Measurements from ENCODE around the gene GSAP. TPM values are rescaled to one million over a fixed set of nuclear protein-coding genes. Genes with fewer than 3 reads are reported as not detected.

GSAP gene
- total and polyA plus RNA-seq, 2 donors (not counting 1 experiment from before 2014, with no cell fraction given): 140 to 207 TPM

DNA sequence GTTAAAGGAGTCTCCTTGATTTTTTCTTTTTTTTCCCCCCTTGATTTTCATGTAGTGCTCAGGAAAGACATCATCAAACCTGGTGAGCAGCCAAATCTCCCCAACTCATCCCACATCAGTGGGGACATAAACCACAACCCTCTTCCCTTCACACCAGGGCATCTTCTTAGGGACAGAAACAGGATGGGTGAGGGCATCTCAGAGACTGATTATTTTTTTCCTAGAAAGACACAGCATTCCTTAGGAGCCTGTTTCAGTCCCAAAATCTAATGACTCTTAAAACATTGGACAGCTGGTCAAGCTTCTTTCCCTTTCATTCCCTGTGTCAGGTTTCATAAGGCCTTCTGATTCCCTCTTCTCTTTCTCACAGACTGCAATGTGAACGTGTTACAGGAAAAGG is 31.5 kb upstream of the GSAP start:
- H3K4me1 Mint-ChIP-seq: peaks cover 3% of the 10 kb centered on the region
- no peak overlapping the region for H3K4me3 Mint-ChIP-seq
- H3K27ac Mint-ChIP-seq: no peak overlapping the region
- H4K20me1 ChIP-seq (ENCODE audit: control insufficient read depth, insufficient read depth, low read length, poor library complexity, severe bottlenecking): no peaks in the 10 kb centered on the region
- ChIA-PET CTCF (no interaction called here), POLR2A (no interaction called here)
- H3K9ac ChIP-seq (ENCODE audit: low read length): no peak overlapping the region
- H3K27me3 ChIP-seq (replicated peaks in 1 of 4; ENCODE audit: control extremely low read depth in 1 of 4, control insufficient read depth in 3 of 4, insufficient read depth in 4 of 4, low read length in 3 of 4): no peaks in the 10 kb centered on the region
- TF ChIP-seq CTCF (IDR thresholded peaks at IDR 0.05): no peak
- TF ChIP-seq EZH2 (IDR thresholded peaks at IDR 0.05; ENCODE audit: borderline replicate concordance, insufficient read depth, low read depth, low read length, poor library complexity, severe bottlenecking): no peak
- no peak overlapping the region for H3K27ac ChIP-seq (ENCODE audit: low read length in 2 of 2)
- no peaks in the 10 kb centered on the region for H3K79me2 ChIP-seq (ENCODE audit: control insufficient read depth, insufficient read depth, low read length)
- ATAC-seq (ENCODE audit: low read depth): no peak
- no peaks in the 10 kb centered on the region for H3K9me3 ChIP-seq (ENCODE audit: control extremely low read depth in 1 of 3, control insufficient read depth in 2 of 3, insufficient read depth in 1 of 3, low read length in 2 of 3)
- intact Hi-C loops (cut with micrococcal nuclease): no loop called here
- no peak overlapping the region for H3K4me3 ChIP-seq (ENCODE audit: control extremely low read depth in 1 of 5, extremely low read depth in 1 of 5, insufficient read depth in 1 of 5, low read depth in 2 of 5, low read length in 4 of 5)
- no peaks in the 10 kb centered on the region for H3K4me1 ChIP-seq (ENCODE audit: control insufficient read depth in 2 of 2, insufficient read depth in 2 of 2, low read length in 2 of 2)
- no peaks in the 10 kb centered on the region for H3K36me3 ChIP-seq (replicated peaks in 1 of 2; ENCODE audit: control extremely low read depth in 1 of 2, control insufficient read depth in 1 of 2, extremely low read depth in 1 of 2, insufficient read depth in 2 of 2, low read length in 1 of 2)
- no peak overlapping the region for H3K4me2 ChIP-seq (replicated peaks; ENCODE audit: low read depth, low read length, poor library complexity, severe bottlenecking)
- no peak for DNase-seq
- no peaks in the 10 kb centered on the region for H3K9me3 Mint-ChIP-seq (ENCODE audit: insufficient read depth)
- WGBS (ENCODE audit: insufficient coverage): no CpG with 5 or more reads among the region's 1 CpG
- H3K27me3 Mint-ChIP-seq: no peaks in the 10 kb centered on the region
- H2AFZ ChIP-seq (ENCODE audit: insufficient read depth, low read depth, low read length, poor library complexity, severe bottlenecking): no peak overlapping the region

DNA sequence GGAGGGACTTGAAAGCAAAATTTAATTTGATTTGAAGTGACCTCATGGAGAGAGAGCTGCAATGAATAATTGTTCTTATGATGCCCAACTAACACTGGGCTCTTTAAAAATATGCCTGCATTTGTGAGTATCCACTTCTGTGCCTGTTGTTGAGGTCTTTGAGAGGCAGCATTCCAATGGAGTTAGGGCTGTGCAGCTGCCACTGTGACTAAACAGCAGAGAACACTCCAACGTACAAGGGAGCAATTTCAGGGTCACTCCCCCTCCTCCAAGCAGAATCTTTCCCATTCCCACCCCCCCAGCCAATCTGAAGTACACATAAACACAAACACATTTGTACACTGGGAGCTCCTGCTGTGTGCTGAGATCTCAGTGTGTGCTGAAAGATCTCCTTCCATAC is 28.0 kb upstream of the GSAP start:
- TF ChIP-seq CTCF (IDR thresholded peaks at IDR 0.05) (no peak), EZH2 (IDR thresholded peaks at IDR 0.05; ENCODE audit: borderline replicate concordance, insufficient read depth, low read depth, low read length, poor library complexity, severe bottlenecking) (no peak)
- Mint-ChIP-seq H3K9me3 (ENCODE audit: insufficient read depth) (no peaks in the 10 kb centered on the region), H3K27ac (no peak overlapping the region), H3K4me1 (no peaks in the 10 kb centered on the region), H3K27me3 (no peaks in the 10 kb centered on the region), H3K4me3 (no peak overlapping the region)
- Histone ChIP-seq H3K27ac (ENCODE audit: low read length in 2 of 2) (no peak overlapping the region), H3K4me2 (replicated peaks; ENCODE audit: low read depth, low read length, poor library complexity, severe bottlenecking) (no peak overlapping the region), H3K4me3 (ENCODE audit: control extremely low read depth in 1 of 5, extremely low read depth in 1 of 5, insufficient read depth in 1 of 5, low read depth in 2 of 5, low read length in 4 of 5) (no peak overlapping the region), H3K4me1 (ENCODE audit: control insufficient read depth in 2 of 2, insufficient read depth in 2 of 2, low read length in 2 of 2) (no peaks in the 10 kb centered on the region), H3K79me2 (ENCODE audit: control insufficient read depth, insufficient read depth, low read length) (no peaks in the 10 kb centered on the region), H3K9me3 (ENCODE audit: control extremely low read depth in 1 of 3, control insufficient read depth in 2 of 3, insufficient read depth in 1 of 3, low read length in 2 of 3) (no peaks in the 10 kb centered on the region), H3K9ac (ENCODE audit: low read length) (no peak overlapping the region), H3K36me3 (replicated peaks in 1 of 2; ENCODE audit: control extremely low read depth in 1 of 2, control insufficient read depth in 1 of 2, extremely low read depth in 1 of 2, insufficient read depth in 2 of 2, low read length in 1 of 2) (no peaks in the 10 kb centered on the region), H4K20me1 (ENCODE audit: control insufficient read depth, insufficient read depth, low read length, poor library complexity, severe bottlenecking) (no peaks in the 10 kb centered on the region), H3K27me3 (replicated peaks in 1 of 4; ENCODE audit: control extremely low read depth in 1 of 4, control insufficient read depth in 3 of 4, insufficient read depth in 4 of 4, low read length in 3 of 4) (no peaks in the 10 kb centered on the region), H2AFZ (ENCODE audit: insufficient read depth, low read depth, low read length, poor library complexity, severe bottlenecking) (no peak overlapping the region)
- ChIA-PET CTCF (no interaction called here), POLR2A (no interaction called here)
- DNase-seq (no peak), ATAC-seq (ENCODE audit: low read depth) (no peak)
- WGBS (ENCODE audit: insufficient coverage): 100% methylated on average over 1 of the region's 1 CpG
- intact Hi-C loops (cut with micrococcal nuclease): no loop called here

All from B cell (primary cell).